Suprapubic skin (tissue), 4 donors: Measurements from ENCODE around the gene STX1A.

Experiments
- EP300 ChIP-seq: sonication (generic); formaldehyde crosslinking; IDR thresholded peaks from one replicate; pipeline ENCODE4 v1.6.1; 2017; ENCODE audit warnings: antibody characterized with exemption
- POLR2A ChIP-seq, 2 donors: fragments of 450-650 bp; IDR thresholded peaks; one replicate each; pipeline ENCODE4 v1.6.1; 2017; ENCODE audit warnings: antibody characterized with exemption in 2 of 2, mild to moderate bottlenecking in 2 of 2, moderate library complexity in 2 of 2
- POLR2AphosphoS5 ChIP-seq, 3 donors: sonication (generic); formaldehyde crosslinking; IDR thresholded peaks; one replicate each; pipeline ENCODE4 v1.6.1; 2017; ENCODE audit warnings: antibody characterized with exemption in 3 of 3
- TF ChIP-seq, protein P1 (sequence below), 2 donors: fragments of 200-600 bp in 1 of 2; fragments of 450-650 bp in 1 of 2; sonication (generic) in 1 of 2; IDR thresholded peaks; one replicate each; pipeline ENCODE4 v1.5.1; 2016 to 2019; ENCODE audit warnings: antibody characterized with exemption in 2 of 2, mild to moderate bottlenecking in 1 of 2, moderate library complexity in 1 of 2

DNA sequence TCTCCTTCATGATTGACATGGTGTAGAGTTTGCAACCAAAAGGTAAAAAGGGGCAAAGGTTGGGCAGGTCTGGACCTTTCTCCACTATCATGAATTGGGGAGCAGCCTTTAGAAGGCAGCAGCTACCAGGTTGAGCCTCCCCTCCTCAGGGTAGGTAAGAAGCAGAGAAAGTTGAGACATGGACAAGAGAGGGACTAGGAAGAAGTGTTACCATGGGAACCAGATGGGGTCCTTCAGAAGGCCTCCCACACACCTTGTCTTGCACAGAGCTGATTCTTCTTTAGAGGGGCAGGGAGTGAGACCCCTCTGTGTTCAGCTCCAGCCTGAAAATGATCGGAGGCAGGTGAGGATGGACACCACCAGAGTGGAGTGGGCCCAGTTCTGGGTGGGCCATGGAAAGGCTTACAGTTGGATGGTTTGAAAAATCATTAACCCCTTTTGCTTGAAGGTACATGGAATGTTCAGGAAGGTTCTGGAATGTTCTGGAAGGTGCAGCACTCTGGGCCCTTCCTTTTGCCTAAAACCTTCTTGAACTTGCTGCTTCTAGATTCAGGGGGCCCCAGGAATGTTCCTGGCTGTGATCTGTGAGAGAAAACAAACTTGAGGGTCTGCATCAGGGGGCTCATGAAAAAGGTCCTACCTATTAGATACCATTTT lies 44.9 kb downstream of the STX1A start:
- TF ChIP-seq POLR2A (IDR thresholded peaks at IDR 0.05) (no peak), POLR2AphosphoS5 (IDR thresholded peaks at IDR 0.05) (no peak), EP300 (no peak)
- TF ChIP-seq, protein P1, sequence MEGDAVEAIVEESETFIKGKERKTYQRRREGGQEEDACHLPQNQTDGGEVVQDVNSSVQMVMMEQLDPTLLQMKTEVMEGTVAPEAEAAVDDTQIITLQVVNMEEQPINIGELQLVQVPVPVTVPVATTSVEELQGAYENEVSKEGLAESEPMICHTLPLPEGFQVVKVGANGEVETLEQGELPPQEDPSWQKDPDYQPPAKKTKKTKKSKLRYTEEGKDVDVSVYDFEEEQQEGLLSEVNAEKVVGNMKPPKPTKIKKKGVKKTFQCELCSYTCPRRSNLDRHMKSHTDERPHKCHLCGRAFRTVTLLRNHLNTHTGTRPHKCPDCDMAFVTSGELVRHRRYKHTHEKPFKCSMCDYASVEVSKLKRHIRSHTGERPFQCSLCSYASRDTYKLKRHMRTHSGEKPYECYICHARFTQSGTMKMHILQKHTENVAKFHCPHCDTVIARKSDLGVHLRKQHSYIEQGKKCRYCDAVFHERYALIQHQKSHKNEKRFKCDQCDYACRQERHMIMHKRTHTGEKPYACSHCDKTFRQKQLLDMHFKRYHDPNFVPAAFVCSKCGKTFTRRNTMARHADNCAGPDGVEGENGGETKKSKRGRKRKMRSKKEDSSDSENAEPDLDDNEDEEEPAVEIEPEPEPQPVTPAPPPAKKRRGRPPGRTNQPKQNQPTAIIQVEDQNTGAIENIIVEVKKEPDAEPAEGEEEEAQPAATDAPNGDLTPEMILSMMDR (IDR thresholded peaks at IDR 0.05), result no peak
